HepG2 (cell line): ENCODE results near the gene DBN1. TPM values are rescaled to one million over a fixed set of nuclear protein-coding genes. Genes with fewer than 3 reads are reported as not detected.

ENCODE experiments used
- ATAC-seq: fragments of 200-7000 bp; cut with Tn5 transposase; 3 replicates; pipeline ENCODE4 v1.9.1; 2020; ENCODE audit warnings: mild to moderate bottlenecking, moderate library complexity
- BruUV-seq: library from RNA; stranded (reverse); fragments of 400-500 nt; replicated peaks from 2 replicates; lab custom pipeline; 2021; lab: Mats Ljungman, UMichigan
- CTCF ChIA-PET: fragments of 300-600 bp; formaldehyde crosslinking; extraction: SDS; loops from one replicate; lab custom pipeline; 2021; ENCODE audit warnings: low total read pairs, inconsistent platforms, low intra/inter-chr PET ratio; lab: Yijun Ruan, JAX
- POLR2A ChIA-PET: fragments of 350-600 bp; sonication (Branson Sonifier 250); formaldehyde crosslinking; loops from one replicate; lab custom pipeline; 2020; ENCODE audit warnings: antibody characterized with exemption, inconsistent platforms; lab: Yijun Ruan, JAX
- DNase-seq: peaks from one replicate; pipeline ENCODE4 v3.0.0-alpha.2; 2015; ENCODE audit warnings: low spot score
- FAIRE-seq: peaks from 3 replicates; lab custom pipeline; 2011; peaks lifted over from hg19 to GRCh38; lab: Jason Lieb, UNC
- H2AFZ ChIP-seq: one replicate; pipeline ENCODE4 v1.6.1; 2011; ENCODE audit warnings: low read length, inconsistent platforms
- H3K27ac ChIP-seq: fragments of 300-600 bp; 3 replicates; pipeline ENCODE4 v1.8.0; 2011; ENCODE audit warnings: mixed run types, mild to moderate bottlenecking, mixed read lengths, low read length, inconsistent platforms; ENCODE audit not compliant: insufficient read depth; ENCODE audit errors: extremely low read length
- H3K27me3 ChIP-seq, 2 experiments: fragments of 200-600 bp in 1 of 2; 2 replicates in 1 of 2; 3 replicates in 1 of 2; pipeline versions ENCODE4 v1.6.0 to v1.8.0; 2011; ENCODE audit warnings: low read length in 2 of 2, mild to moderate bottlenecking in 2 of 2, moderate library complexity in 2 of 2, inconsistent platforms in 1 of 2; ENCODE audit not compliant: insufficient read depth in 2 of 2, control insufficient read depth in 1 of 2
- H3K36me3 ChIP-seq, 2 experiments: fragments of 200-600 bp in 1 of 2; replicated peaks in 1 of 2; 2 replicates in 1 of 2; 3 replicates in 1 of 2; pipeline versions ENCODE4 v1.5.1 to v1.8.0; 2011; ENCODE audit warnings: low read length in 2 of 2, inconsistent platforms in 1 of 2; ENCODE audit not compliant: insufficient read depth in 2 of 2, control insufficient read depth in 1 of 2
- H3K4me1 ChIP-seq: 2 replicates; pipeline ENCODE4 v1.5.1; 2012; ENCODE audit warnings: low read length, inconsistent platforms; ENCODE audit not compliant: insufficient read depth
- H3K4me2 ChIP-seq: 2 replicates; pipeline ENCODE4 v1.6.0; 2011; ENCODE audit warnings: low read depth, low read length, inconsistent platforms
- H3K4me3 ChIP-seq, 3 experiments: fragments of 200-600 bp in 1 of 3; sonication (generic), shearing (Covaris generic) in 1 of 3; replicated peaks in 1 of 3; 2 replicates each; pipeline ENCODE4 v1.5.1; 2011 to 2016; ENCODE audit warnings: low read length in 3 of 3, inconsistent platforms in 2 of 3, low read depth in 2 of 3, mild to moderate bottlenecking in 2 of 3, control low read depth in 1 of 3, mixed read lengths in 1 of 3; ENCODE audit not compliant: insufficient read depth in 1 of 3
- H3K79me2 ChIP-seq: one replicate; pipeline ENCODE4 v1.6.1; 2011; ENCODE audit warnings: low read length, inconsistent platforms; ENCODE audit not compliant: insufficient read depth
- H3K9ac ChIP-seq: 2 replicates; pipeline ENCODE4 v1.6.0; 2011; ENCODE audit warnings: mild to moderate bottlenecking, low read depth, low read length, inconsistent platforms; ENCODE audit not compliant: insufficient read depth
- H3K9me3 ChIP-seq: 2 replicates; pipeline ENCODE4 v1.5.1; 2012; ENCODE audit warnings: mild to moderate bottlenecking, low read length
- H4K20me1 ChIP-seq: 2 replicates; pipeline ENCODE4 v1.6.0; 2011; ENCODE audit warnings: inconsistent platforms, mild to moderate bottlenecking, low read length, moderate library complexity; ENCODE audit not compliant: insufficient read depth
- CENPT ChIP-seq: sonication (generic); formaldehyde crosslinking; IDR thresholded peaks from 2 replicates; pipeline ENCODE4 v1.8.0; 2022; ENCODE audit warnings: low read depth, mild to moderate bottlenecking, moderate library complexity, missing genetic modification reagents
- E2F2 ChIP-seq: sonication (generic); formaldehyde crosslinking; IDR thresholded peaks from 2 replicates; pipeline ENCODE4 v1.4.0; 2020; ENCODE audit warnings: missing genetic modification reagents, borderline replicate concordance
- ETV6 ChIP-seq: sonication (generic); formaldehyde crosslinking; conservative IDR thresholded peaks from 2 replicates; pipeline ENCODE4 v1.4.0; 2020; ENCODE audit warnings: missing genetic modification reagents
- HOXA9 ChIP-seq: sonication (generic); formaldehyde crosslinking; IDR thresholded peaks from 2 replicates; pipeline ENCODE4 v1.8.1; 2022; ENCODE audit warnings: missing genetic modification reagents, mild to moderate bottlenecking, moderate library complexity, borderline replicate concordance
- KAT2B ChIP-seq: fragments of 150-350 bp; IDR thresholded peaks from 2 replicates; pipeline ENCODE4 v1.6.1; 2014; ENCODE audit warnings: low read depth, low read length, borderline replicate concordance
- MEF2D ChIP-seq: sonication (generic); formaldehyde crosslinking; IDR thresholded peaks from 2 replicates; pipeline ENCODE4 v1.5.1; 2020; ENCODE audit warnings: mild to moderate bottlenecking, missing genetic modification reagents
- MZF1 ChIP-seq: sonication (generic); formaldehyde crosslinking; IDR thresholded peaks from 2 replicates; pipeline ENCODE4 v1.8.1; 2023; ENCODE audit warnings: mild to moderate bottlenecking, missing genetic modification reagents, borderline replicate concordance
- SAFB2 ChIP-seq: sonication (generic); formaldehyde crosslinking; IDR thresholded peaks from 2 replicates; pipeline ENCODE4 v1.5.1; 2020; ENCODE audit warnings: missing genetic modification reagents, low read depth, mild to moderate bottlenecking, borderline replicate concordance
- TIGD3 ChIP-seq: sonication (generic); formaldehyde crosslinking; IDR thresholded peaks from 2 replicates; pipeline ENCODE4 v1.5.1; 2020; ENCODE audit warnings: mild to moderate bottlenecking, missing genetic modification reagents, borderline replicate concordance
- TRIM24 ChIP-seq: sonication (generic); formaldehyde crosslinking; IDR thresholded peaks from 2 replicates; pipeline ENCODE4 v1.8.0; 2022; ENCODE audit warnings: mild to moderate bottlenecking, missing genetic modification reagents
- ZNF383 ChIP-seq: sonication (generic); formaldehyde crosslinking; IDR thresholded peaks from 2 replicates; pipeline ENCODE4 v1.4.0; 2020; ENCODE audit warnings: missing genetic modification reagents, mild to moderate bottlenecking, borderline replicate concordance
- ZNF562 ChIP-seq: sonication (generic); formaldehyde crosslinking; IDR thresholded peaks from 2 replicates; pipeline ENCODE4 v1.8.0; 2022; ENCODE audit warnings: missing genetic modification reagents, borderline replicate concordance
- ZNF619 ChIP-seq: sonication (generic); formaldehyde crosslinking; IDR thresholded peaks from 2 replicates; pipeline ENCODE4 v1.4.0; 2020; ENCODE audit warnings: mild to moderate bottlenecking, missing genetic modification reagents
- WGBS: methylation state at CpG from one replicate; pipeline ENCODE4 v1.1.6; 2017; ENCODE audit warnings: low lambda C conversion rate; 5-methylcytosine and 5-hydroxymethylcytosine counted together
- in situ Hi-C: cut with HindIII; loops from 2 replicates; pipeline ENCODE4 v1.10.0; 2017; ENCODE audit warnings: low pct_unique_long_range_greater_than_20kb; ENCODE audit not compliant: extremely low pct_ligation_motif_present
- intact Hi-C: fragments of 100-400 bp; cut with micrococcal nuclease; formaldehyde crosslinking; loops from one replicate; pipeline ENCODE4 v1.10.0; 2022; ENCODE audit not compliant: unreplicated experiment
- polyA plus RNA-seq, 8 experiments: library from polyadenylated mRNA; depleted of rRNA in 3 of 8; stranded (reverse) in 7 of 8; unstranded in 1 of 8; fragments of >200 nt; fragmentation: Illumina TruSeq in 4 of 8; extraction: Trizol in 4 of 8; gene quantifications; 2 replicates each; pipeline versions ENCODE4 v1.2.1 to v1.2.3, GENCODE V29; 2011 to 2016; ENCODE audit warnings: low read depth in 4 of 8, missing spikeins in 1 of 8, mixed read lengths in 1 of 8; ENCODE audit not compliant: insufficient read depth in 1 of 8
- total RNA-seq, 5 experiments: library from RNA; depleted of rRNA; stranded (reverse); fragments of >200 nt; fragmentation: Illumina TruSeq; extraction: Trizol; gene quantifications; 2 replicates each; pipeline ENCODE4 v1.2.3, GENCODE V29; 2016; ENCODE audit warnings: low read depth in 1 of 5

Gene DBN1
- total and polyA plus RNA-seq, 2 of the 13 experiments (the other 11 are each of a cell fraction or from before 2014, with no cell fraction given), result 27.0 to 37.3 TPM

- H3K4me3 ChIP-seq, result no peak overlapping the region
- FAIRE-seq (no peak), ATAC-seq (no peak), DNase-seq (no peak)
- H3K9me3 ChIP-seq, result no peaks in the 10 kb centered on the region
- intact Hi-C loops (no loop called here), in situ Hi-C loops (loop anchor here (25.0 kb wide), 1 partner anchor 355 kb away; no protein-coding TSS in a partner anchor)
- no peaks in the 10 kb centered on the region for H3K79me2 ChIP-seq
- TF ChIP-seq TRIM24 (CRISPR knock-in tag), result no peak
- no peak for TF ChIP-seq KAT2B
- no peak for TF ChIP-seq E2F2 (CRISPR knock-in tag)
- TF ChIP-seq HOXA9 (CRISPR knock-in tag), result no peak
- no peak for TF ChIP-seq ZNF383
- no peak for TF ChIP-seq ETV6 (CRISPR knock-in tag)
- BruUV-seq, result no TSS peak
- WGBS, result 97% methylated on average over 23 of the region's 25 CpGs
- no peak overlapping the region for H2AFZ ChIP-seq
- no peak overlapping the region for H3K4me2 ChIP-seq
- peaks cover 9% of the 10 kb centered on the region; the same call in 1 of the 2 replicates for H4K20me1 ChIP-seq
- H3K36me3 ChIP-seq, result peaks cover 3 to 16% of the 10 kb centered on the region in 2 experiments; a peak in 3 of 5 replicates
- H3K4me1 ChIP-seq, result peaks cover 9% of the 10 kb centered on the region
- H3K27me3 ChIP-seq, result no peaks in the 10 kb centered on the region
- ChIA-PET POLR2A (no interaction called here), CTCF (no interaction called here)
- H3K9ac ChIP-seq, result no peak overlapping the region
- H3K27ac ChIP-seq, result no peak overlapping the region
Measured at GRCh38 chr5:177466861-177467260, 6.6 kb downstream of the DBN1 start.

GRCh38 chr5:177465044-177465443 is 8.4 kb downstream of the DBN1 start:
- H3K27ac ChIP-seq, result no peak overlapping the region
- no peak for FAIRE-seq
- TF ChIP-seq MZF1 (CRISPR knock-in tag), result no peak
- TF ChIP-seq TIGD3 (CRISPR knock-in tag), result no peak
- TF ChIP-seq ETV6 (CRISPR knock-in tag), result no peak
- TF ChIP-seq CENPT (CRISPR knock-in tag), result no peak
- TF ChIP-seq SAFB2 (CRISPR knock-in tag), result no peak
- TF ChIP-seq ZNF619 (CRISPR knock-in tag), result no peak
- no peak for TF ChIP-seq ZNF562 (CRISPR knock-in tag)
- no peak for TF ChIP-seq MEF2D (CRISPR knock-in tag)
- H3K9ac ChIP-seq, result no peak overlapping the region
- ChIA-PET CTCF (no interaction called here), POLR2A (no interaction called here)
- H3K79me2 ChIP-seq, result no peaks in the 10 kb centered on the region
- H2AFZ ChIP-seq, result no peak overlapping the region
- H3K4me2 ChIP-seq, result no peak overlapping the region
- no peaks in the 10 kb centered on the region for H3K4me1 ChIP-seq
- no peak overlapping the region for H3K4me3 ChIP-seq
- intact Hi-C loops, result no loop called here
- peaks cover 8% of the 10 kb centered on the region; the same call in 1 of the 2 replicates for H4K20me1 ChIP-seq
- BruUV-seq, result no TSS peak
- 99% methylated on average over 11 of the region's 11 CpGs for WGBS
- no peaks in the 10 kb centered on the region for H3K9me3 ChIP-seq
- no peak for DNase-seq
- peaks cover 6 to 16% of the 10 kb centered on the region in 2 experiments; a peak in 3 of 5 replicates for H3K36me3 ChIP-seq
- in situ Hi-C loops, result loop anchor here (25.0 kb wide), 1 partner anchor 353 kb away; no protein-coding TSS in a partner anchor
- H3K27me3 ChIP-seq, result no peaks in the 10 kb centered on the region
- no peak for ATAC-seq
